Right forelimb (tissue), 1 donor: ENCODE data around the gene B9D2.
A peak's percentile ranks its signal among the peaks of the same experiment; 100 is the strongest.
"Not testable (repeated sequence)": the region's sequence is repeated elsewhere in the genome, so short reads cannot be mapped to it uniquely, and the experiment has no call there.

ENCODE experiments used
- DNase-seq: peaks from one replicate; pipeline ENCODE4 v3.0.0-alpha.2; 2018

The B9D2 gene

DNA sequence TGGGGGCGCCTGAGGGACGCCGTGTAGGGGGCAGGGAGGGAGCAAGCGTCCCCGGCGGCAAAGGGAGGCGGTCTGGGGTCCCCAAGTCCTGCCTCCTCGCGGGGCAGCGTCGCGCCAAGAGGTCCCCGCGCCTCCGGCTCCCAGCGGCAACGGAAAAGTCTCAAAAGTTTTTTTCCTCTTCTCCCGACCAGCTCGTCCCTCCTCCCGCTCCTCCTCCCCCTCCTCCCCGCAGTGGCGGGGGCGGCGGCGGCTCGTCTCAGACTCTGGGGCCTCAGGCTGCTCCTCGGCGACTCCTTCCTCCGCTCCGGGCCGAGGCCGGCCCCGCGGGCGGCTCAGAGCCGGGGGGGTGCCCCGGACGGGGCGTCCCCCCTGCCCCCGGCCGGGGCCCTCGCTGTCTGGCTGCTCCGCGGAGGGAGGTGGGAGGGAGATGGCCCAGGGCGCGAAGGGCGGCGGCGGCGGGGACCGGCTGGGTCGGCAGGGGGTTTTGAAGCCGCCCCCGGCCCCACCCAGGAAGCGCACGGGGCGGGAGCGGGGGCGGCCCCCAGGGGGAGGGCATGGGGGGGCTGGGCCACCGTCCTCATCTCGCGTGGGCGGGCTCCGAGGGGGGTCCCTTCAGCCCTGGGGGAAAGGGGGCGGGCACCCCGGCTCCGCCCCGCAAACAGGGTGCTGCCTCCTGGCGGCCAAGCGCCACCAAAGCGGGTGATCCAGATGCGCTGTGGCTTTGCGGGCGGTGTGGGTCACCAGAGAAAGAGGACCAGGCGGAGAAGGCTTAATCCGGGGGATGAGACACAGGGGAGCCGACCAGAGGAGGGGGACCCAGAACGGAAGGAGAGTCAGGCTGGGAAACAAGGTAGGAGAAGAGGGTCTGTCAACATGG is 10.2 kb downstream of the B9D2 start, which contains the start of gene TGFB1:
TGFB1 (minus strand) TSS at position 457 of the 877 bp plus-strand sequence. CDS start 878 bp downstream, outside the sequence.
- DNase-seq = peak; percentile 86

DNA sequence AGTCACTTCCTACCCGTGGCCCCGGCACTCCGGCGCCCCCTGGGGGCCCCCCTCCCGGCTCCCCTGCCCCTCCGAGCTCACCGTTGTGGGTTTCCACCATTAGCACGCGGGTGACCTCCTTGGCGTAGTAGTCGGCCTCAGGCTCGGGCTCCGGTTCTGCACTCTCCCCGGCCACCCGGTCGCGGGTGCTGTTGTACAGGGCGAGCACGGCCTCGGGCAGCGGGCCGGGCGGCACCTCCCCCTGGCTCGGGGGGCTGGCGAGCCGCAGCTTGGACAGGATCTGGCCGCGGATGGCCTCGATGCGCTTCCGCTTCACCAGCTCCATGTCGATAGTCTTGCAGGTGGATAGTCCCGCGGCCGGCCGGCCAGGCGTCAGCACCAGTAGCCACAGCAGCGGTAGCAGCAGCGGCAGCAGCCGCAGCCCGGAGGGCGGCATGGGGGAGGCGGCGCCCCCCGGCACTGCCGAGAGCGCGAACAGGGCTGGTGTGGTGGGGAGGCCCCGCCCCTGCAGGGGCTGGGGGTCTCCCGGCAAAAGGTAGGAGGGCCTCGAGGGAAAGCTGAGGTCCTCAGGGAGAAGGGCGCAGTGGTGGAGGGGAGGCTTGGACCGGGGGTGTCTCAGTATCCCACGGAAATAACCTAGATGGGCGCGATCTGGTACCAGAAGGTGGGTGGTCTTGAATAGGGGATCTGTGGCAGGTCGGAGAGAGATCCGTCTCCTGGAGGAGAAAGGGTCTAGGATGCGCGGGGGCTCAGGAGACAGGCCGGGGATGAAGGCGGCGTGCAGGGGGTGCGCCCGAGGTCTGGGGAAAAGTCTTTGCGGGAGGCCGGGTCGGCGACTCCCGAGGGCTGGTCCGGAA is 11.1 kb downstream of the B9D2 start:
- DNase-seq = peak; percentile 66

DNA sequence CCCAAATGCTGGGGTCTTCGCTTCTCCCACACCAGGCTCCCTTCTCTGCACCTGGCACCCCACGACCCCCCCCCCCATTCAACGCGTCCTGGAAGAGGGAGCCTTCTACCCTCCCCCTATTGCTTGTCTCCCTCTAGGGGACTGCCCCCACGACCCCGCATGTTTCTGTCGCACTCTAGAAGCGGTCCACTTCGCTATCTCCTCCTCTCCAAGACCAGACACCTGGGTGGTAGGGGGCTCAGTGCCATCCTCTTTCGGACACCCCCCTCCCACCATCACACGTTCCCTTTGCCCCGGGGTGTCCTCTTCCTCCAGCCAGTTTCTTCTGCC is 11.7 kb downstream of the B9D2 start:
- no peak for DNase-seq

DNA sequence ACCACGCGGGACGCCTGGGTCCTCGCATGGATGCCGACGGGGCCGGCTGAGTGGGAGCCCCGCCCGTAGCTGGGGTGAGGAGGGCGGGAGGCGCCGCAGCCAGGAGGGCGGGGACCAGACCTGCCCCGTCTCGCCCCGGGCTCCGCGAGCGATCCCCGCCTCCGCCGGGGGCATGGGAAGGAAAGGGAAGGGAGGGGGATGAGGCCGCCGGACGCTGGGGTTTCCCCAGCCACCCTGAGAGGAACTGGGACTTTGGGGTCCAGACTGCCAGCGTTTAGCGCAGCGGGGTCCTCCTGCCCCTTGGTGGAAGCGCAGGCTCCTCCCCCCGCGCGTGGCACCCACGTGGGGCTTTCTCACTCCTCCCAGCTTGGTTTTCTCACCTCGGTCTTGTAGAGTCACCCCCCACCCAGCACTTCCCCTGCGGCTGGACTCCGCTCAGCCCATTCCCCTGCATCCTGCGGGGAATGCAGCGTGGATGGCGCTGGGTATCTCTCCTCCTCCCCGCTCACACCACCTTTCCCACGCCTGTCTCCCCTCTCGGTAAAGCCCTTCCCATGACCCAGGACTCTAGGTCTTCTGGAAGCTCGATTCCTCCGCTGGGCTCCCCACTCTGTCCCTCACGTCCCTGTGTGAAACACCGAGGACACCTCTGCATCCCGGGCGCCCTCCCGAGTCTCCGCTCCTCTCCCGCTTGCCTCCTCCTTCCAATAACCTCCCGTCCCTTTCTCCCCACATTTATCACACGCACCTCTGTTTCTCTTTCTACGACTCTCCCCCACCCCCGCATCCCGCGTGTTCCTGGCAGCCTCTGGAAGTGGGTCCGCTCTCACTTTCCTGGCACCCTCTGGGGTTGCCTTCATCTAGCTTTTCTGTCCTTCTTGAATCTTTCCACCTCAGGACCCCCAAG is 12.4 kb downstream of the B9D2 start:
- peak; percentile 64 for DNase-seq

DNA sequence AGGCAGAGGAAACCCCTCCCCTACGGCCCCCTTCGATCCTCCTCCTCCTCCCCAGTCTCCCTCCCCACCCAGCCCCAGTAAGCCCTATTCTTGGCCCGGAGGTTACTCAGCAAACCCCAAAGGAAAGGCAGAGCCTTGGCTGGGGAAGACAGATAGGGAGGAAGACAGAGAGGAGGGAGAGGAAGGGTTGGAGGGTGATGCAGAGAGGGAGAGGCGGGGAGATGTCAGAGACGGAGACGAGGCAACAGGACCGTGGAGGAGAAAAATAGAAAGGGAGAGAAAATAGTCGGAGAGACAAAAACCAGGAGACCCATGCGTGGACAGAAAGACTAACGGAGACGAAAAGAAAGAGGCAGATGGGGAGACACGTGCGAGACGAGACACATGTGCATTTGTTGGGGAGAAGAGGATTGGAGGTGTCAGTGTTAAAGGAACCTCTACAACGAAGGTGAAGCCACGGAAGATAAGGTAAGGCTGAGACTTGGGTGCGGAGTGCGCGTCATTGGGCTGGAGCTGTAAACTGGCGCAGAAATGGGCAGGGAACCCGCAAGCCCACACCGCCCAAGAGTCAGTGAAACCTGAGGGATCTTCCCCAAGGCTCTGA is 13.1 kb downstream of the B9D2 start:
- no peak for DNase-seq

DNA sequence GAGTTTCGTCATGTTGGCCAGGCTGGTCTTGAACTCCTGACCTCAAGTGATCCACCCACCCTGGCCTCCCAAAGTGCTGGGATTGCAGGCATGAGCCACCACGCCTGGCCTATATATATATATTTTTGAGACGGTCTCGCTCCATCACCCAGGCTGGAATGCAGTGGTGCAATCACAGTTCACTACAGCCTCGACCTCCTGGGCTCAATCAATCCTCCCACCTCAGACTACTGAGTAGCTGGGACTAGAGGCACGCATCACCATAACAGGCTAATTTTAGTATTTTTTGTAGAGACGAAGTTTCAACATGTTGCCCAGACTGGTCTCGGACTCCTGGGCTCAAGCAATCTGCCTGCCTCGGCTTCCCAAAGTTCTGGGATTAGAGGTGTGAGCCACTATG is 17.0 kb downstream of the B9D2 start:
- not testable (repeated sequence) for DNase-seq

DNA sequence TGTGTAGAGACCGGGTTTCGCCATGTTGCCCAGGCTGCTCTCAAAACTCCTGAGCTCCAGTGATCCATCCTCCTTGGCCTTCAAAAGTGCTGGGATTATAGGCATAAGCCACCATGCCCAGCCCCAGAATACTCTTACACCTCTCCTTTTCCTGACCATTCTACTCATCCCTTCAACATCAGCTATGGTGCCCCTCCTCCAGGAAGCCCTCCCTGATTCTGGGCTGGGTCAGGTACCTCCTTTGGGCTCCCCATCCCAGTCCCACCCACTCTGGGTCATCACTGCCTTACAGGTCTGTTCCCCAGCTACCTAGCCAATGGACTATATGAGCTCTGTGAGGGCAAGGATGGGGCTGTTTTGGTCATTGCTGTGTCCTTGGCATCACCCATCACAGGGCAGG is 19.8 kb downstream of the B9D2 start:
- no peak for DNase-seq

DNA sequence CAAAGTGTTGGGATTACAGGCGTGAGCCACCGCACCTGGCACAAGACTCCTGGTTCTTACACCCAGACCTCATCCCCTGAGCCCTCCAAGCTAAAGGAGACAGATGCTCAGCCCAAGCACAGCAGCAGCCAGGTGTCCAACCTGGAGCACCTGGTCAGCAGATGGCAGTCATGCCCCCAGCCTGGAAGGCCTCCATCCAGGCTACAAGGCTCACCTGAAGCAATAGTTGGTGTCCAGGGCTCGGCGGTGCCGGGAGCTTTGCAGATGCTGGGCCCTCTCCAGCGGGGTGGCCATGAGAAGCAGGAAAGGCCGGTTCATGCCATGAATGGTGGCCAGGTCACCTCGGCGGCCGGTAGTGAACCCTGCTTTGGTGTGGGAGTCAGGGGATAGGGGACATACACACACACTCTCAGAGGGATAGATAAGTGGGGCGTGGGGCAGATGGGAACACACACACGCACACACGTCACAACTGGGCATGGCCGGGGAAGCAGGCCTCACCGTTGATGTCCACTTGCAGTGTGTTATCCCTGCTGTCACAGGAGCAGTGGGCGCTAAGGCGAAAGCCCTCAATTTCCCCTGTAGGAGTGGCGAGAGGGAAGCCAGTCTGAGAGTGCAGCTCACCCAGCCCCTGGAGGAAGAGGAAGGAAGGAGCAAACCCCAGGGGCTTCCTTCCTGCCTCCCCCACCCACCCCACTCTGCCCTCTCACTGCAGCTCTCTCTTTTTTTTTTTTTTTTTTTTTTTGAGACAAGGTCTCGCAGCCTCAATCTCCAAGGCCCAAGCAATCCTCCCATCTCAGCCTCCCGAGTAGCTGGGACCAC is 22.1 kb downstream of the B9D2 start:
- no peak for DNase-seq

DNA sequence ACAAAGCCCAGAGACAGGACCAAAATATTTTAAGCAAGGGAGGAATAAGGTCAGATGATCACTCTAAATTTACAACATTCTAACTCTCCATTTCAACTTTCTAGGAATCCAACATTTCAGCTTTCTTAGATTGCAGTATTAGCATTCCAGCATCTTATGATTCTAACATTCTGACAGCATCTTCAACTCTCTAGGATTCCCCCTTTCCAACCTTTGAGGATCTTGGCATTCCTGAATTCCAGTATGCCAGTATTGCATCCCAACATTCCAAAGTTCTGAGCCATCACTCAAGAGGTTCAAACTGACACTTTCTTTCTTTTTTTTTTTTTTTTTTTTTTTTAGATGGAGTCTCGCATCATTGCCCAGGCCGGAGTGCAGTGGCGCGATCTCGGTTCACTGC is 24.0 kb downstream of the B9D2 start:
- no peak for DNase-seq

DNA sequence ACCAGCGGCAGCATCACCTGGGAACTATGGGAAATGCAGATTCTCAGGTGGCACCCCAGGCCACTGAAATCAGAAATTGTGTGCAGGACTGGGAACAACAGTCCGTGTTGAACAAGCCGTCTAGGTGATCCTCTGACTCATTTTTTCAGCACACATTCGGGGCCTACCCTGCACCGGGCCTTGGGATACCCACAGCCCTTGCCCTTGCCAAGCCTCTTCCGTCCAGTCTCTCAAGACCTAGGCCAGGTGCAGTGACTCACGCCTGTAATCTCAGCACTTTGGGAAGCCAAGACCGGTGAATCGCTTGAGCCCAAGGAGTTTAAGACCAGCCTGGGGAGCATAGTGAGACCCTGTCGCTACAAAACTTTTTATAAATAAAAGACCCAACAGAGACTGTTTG is 28.5 kb downstream of the B9D2 start:
- no peak for DNase-seq

DNA sequence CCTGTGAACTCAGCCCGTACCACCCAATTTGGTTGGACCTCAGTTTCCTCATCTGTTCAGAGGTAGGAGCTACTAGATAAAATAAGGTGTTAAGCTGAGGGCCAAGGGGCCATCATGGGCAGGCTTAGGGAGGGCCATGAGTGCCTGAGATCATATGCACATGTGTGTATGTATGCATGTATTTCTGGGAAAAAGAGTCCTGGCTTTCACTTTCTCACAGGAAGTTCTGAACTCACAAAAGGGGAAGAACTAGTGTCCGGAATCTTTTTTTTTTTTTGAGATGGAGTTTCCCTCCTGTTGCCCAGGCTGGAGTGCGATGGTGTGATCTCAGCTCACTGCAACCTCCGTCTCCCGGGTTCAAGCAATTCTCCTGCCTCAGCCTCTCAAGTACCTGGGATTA is 29.2 kb downstream of the B9D2 start:
- DNase-seq = no peak

DNA sequence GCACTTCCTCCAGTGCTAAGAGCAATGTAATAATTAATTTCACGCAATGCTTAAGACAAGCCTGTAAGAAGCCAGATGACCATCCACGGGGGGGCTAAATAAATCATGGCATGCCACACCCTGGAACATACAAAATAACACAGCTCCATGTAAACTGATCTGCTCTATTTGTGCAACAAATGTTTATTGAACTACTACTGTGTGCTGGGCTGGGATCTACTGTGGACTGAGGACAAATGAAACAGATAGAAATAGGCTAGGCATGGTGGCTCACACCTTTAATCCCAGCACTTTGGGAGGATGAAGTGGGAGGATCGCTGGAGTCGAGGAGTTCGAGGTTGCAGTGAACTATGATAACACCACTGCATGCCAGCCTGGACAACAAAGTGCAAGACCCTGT is 31.5 kb downstream of the B9D2 start:
- no peak for DNase-seq

DNA sequence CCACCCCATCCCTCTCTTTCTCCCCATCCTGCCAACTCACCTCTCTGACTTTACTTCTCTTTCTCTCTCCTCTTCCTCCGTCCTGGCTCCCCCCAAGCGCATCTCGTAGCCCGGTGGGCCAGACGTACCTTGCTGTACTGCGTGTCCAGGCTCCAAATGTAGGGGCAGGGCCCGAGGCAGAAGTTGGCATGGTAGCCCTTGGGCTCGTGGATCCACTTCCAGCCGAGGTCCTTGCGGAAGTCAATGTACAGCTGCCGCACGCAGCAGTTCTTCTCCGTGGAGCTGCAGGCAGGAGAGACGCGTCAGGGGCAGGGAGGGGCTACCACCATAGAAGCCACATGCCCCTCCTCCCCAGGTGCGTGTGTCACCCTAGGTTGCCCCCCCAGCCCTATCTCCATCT is 31.9 kb downstream of the B9D2 start:
- DNase-seq = no peak

DNA sequence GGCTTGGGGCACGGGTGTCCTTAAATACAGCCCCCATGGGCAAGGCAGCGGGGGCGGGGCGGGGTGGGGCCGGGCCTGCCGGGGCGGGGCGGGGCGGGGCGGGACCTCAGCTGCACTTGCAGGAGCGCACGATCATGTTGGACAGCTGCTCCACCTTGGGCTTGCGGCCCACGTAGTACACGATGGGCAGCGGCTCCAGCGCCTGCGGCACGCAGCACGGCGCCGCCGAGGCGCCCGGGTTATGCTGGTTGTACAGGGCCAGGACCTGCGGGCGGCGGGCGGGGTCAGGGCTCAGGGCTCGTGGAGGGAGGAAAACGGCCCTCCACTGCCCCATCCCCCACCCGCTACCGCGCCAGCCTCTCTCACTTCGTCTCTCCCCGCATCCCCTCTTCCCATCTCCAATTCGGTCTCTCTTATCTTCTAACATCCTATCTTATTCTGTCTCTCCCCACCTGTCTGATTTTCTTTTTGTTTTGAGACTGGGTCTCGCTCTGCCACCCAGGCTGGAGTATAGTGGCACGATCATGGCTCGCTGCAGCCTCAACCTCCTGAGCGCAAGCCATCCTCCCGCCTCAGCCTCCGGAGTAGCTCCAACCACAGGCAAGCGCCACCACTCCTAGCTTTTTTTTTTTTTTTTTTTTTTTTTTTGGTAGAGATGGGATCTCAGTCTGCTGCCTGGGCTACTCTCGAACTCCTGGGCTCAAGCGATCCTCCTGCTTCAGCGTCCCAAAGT is 32.8 kb downstream of the B9D2 start:
- DNase-seq = no peak

DNA sequence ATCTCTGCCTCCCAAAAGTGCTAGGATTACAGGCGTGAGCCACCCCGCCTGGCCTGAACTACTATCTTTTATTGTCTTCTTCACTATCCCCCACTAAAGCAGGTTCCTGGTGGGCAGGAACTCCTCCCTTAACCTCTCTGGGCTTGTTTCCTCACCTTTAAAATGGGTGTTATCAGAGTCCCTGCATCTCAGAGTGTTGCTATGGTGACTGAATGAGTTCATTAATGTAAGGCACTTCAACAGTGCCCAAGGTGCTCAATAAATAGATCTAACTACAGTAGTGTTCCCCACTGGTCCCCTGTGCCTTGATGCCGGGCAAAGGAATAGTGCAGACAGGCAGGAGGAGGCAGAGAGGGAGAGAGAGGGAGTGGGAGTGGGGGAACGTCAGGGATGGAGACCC is 33.5 kb downstream of the B9D2 start:
- no peak for DNase-seq

DNA sequence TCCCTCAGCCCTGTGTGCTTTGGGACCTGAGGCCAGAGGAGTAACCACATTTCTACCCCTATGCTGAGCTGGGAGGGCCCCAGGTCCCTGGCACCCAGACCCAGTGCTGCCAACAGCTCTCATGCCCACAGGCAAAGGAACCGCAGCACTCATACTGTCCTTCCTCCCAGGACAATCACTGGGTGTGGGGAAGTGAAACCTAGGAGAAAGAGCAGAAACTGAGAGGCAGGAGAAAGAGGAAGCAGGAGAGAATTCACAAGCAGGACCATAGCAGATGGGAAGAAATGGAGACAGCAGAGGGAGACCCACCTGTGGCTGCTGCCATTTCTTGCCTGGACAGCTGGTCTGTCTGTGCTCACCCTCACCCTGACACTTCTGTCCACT is 35.1 kb downstream of the B9D2 start:
- DNase-seq = no peak

DNA sequence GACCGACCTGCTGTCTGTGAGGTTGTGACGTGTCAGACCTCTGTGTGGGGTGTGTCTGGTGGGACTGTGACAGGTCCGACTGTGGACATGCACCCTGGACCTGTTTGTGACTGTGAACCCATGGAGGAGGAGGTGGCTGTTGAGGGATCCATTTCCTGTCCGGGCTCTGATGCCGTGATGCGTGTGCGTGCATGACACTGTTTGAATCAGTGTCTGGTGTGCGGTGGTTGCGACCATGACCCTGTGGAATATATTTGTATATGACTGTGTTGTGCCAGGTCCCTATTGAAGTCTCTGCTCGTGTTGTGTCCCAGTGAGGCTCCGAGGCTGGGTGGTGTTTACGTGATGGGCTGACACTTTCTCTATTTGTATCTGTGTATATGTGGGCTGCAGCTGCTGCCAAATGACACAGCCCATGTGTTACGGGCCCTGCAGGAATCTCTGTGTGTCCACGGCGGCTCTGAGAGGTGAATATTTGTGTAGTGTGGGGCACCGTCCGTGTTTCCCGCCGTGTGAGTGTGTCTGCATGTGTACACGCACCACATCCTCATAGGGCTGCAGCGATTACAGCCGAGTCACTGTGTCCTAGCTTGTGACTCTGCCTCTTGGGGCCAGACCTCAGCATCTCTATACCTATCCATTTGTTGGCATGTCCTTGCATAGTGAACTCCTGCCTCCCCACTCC is 35.6 kb downstream of the B9D2 start:
- no peak for DNase-seq

DNA sequence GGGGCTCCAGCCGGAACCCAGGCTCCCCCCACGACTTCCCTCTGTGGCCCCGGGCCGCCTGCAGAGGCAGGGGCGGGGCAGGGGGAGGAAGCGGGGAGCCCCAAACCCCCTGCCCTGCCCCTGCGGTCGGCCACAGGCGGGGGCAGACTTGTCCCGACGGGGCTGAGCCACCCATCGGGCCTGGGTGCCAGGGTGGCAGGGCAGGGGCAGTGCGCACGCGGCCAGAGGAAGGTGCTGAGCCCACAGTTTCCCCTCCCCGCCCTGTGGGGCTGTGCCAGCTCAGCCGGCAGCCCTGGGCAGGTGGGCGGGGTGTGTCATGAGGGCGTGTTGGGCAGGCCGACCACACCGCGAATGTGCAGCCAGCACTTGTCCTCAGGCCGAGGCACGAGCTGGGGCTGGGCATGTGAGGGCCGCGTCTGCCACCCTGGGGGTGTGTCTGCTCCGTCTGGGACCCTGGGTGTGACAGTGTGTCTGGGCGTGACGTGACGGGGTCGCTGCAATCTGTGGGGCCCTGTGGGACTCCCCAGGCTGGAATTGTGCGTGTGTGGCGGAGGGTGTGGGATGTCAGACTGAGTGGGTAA is 36.3 kb downstream of the B9D2 start:
- peak; percentile 80 for DNase-seq

DNA sequence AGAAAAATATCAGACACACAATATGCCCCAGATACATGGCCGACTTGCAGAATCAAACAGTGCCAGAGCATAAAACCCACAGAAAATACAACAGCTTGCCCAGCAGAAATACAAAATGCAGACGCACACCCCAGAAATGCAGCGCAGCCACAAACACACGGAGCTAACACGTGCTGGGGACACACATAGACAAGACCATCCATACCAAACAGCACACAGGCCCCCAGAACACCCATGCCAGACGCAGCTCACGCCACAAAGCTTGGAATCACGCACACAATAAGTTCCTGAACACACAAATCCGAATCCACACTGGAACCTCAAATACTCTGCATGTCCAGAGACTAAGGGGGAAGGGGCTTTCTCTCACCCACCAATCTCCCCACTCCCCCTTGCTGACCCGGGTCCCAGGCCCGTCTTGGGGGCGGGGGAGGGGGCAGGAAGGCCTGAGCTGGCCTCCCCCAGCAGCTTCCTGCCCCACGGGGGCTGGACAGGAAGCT is 36.8 kb downstream of the B9D2 start:
- no peak for DNase-seq
